ENCODE results near the gene CD3E. TPM values are rescaled to one million over a fixed set of nuclear protein-coding genes. Genes with fewer than 3 reads are reported as not detected.

Gene CD3E
- total and polyA plus RNA-seq, 2 of the 8 experiments (the other 6 are each of a cell fraction or from before 2014, with no cell fraction given) = not detected

GRCh38 chr11:118340449-118340848, 35.9 kb downstream of the CD3E start:
- H3K9ac ChIP-seq (replicated peaks in 1 of 4; ENCODE audit: extremely low read depth in 1 of 4, low read depth in 3 of 4, low read length in 3 of 4) = no peak overlapping the region
- TF ChIP-seq CHD2 (IDR thresholded peaks at IDR 0.05; ENCODE audit: low read length) = no peak
- no peak overlapping the region for H3K56ac ChIP-seq (replicated peaks; ENCODE audit: insufficient read length, low read depth, low read length)
- H2BK5ac ChIP-seq (ENCODE audit: low read depth, low read length) = no peak overlapping the region
- H3K4me2 ChIP-seq (ENCODE audit: insufficient read depth in 1 of 2, low read depth in 2 of 2, low read length in 2 of 2) = no peak overlapping the region
- H3K4me3 ChIP-seq (ENCODE audit: extremely low read depth in 1 of 4, insufficient read depth in 2 of 4, low read depth in 3 of 4, low read length in 4 of 4) = no peak overlapping the region
- POLR2A ChIA-PET (ENCODE audit: partially characterized antibody) = no interaction called here
- no peak overlapping the region for H2AFZ ChIP-seq (ENCODE audit: low read length)
- CTCF ChIA-PET (ENCODE audit: partially characterized antibody) = interaction anchor here (0.6 to 4.9 kb wide), 5 partner anchors 12 to 55 kb away, joined by 3 to 24 read pairs (median 3); no protein-coding TSS in a partner anchor
- H2BK12ac ChIP-seq (ENCODE audit: low read depth, low read length) = no peak overlapping the region
- no peak overlapping the region for H3K27ac ChIP-seq (ENCODE audit: low read depth, low read length)
- no peak overlapping the region for H3K18ac ChIP-seq (ENCODE audit: extremely low read depth, low read length)
- 83% methylated on average over 3 of the region's 3 CpGs; no CpG with 5 or more reads in 1 of the 2 experiments for WGBS, 2 experiments (ENCODE audit: extremely low coverage in 1 of 2, insufficient coverage in 1 of 2, insufficient read length in 1 of 2, insufficient replicate concordance in 2 of 2, low coverage in 1 of 2, low lambda C conversion rate in 2 of 2, missing lambda C conversion rate in 1 of 2)
- H2BK15ac ChIP-seq (ENCODE audit: low read length) = no peak overlapping the region
- no peaks in the 10 kb centered on the region for H3K4me1 ChIP-seq (replicated peaks in 1 of 4; ENCODE audit: control insufficient read depth in 3 of 4, insufficient read depth in 4 of 4, low read length in 3 of 4)
- no peak overlapping the region for H2AK5ac ChIP-seq (ENCODE audit: low read depth, low read length)
- H3K14ac ChIP-seq (ENCODE audit: insufficient read length) = no peak overlapping the region
- no peaks in the 10 kb centered on the region for H3K79me2 ChIP-seq (ENCODE audit: control insufficient read depth in 1 of 2, insufficient read depth in 2 of 2, low read length in 2 of 2)
- no peak overlapping the region for H3K4ac ChIP-seq (replicated peaks; ENCODE audit: insufficient read length, low read depth, low read length)
- H2BK120ac ChIP-seq (replicated peaks; ENCODE audit: low read depth, low read length) = no peak overlapping the region
- FAIRE-seq (no peak), DNase-seq (ENCODE audit: low read depth in 1 of 2, low spot score in 2 of 2) (no peak)
- H3K9me3 ChIP-seq (ENCODE audit: insufficient read depth in 2 of 2, low read depth in 1 of 2, low read length in 1 of 2) = no peaks in the 10 kb centered on the region
- H4K8ac ChIP-seq (ENCODE audit: extremely low read depth, insufficient read depth, low read length) = no peak overlapping the region
- H3K27me3 ChIP-seq (replicated peaks in 1 of 4; ENCODE audit: control insufficient read depth in 3 of 4, extremely low read depth in 1 of 4, insufficient read depth in 3 of 4, low read length in 3 of 4) = no peaks in the 10 kb centered on the region; a peak in 1 of 7 replicates
- H4K91ac ChIP-seq (replicated peaks; ENCODE audit: insufficient read length, low read length) = no peak overlapping the region
- H3K79me1 ChIP-seq (ENCODE audit: low read depth, low read length) = no peaks in the 10 kb centered on the region; the same call in 1 of the 2 replicates
- H3K36me3 ChIP-seq (ENCODE audit: control insufficient read depth in 2 of 4, insufficient read depth in 4 of 4, low read length in 3 of 4) = no peaks in the 10 kb centered on the region
- no peak overlapping the region for H3K23ac ChIP-seq (ENCODE audit: insufficient read length)
- no peak overlapping the region for H4K5ac ChIP-seq (ENCODE audit: insufficient read length, low read depth, low read length)
- no peaks in the 10 kb centered on the region for H3K23me2 ChIP-seq (ENCODE audit: low read depth, low read length)
- no peak overlapping the region for H2BK20ac ChIP-seq (ENCODE audit: low read length)
- no peaks in the 10 kb centered on the region for H4K20me1 ChIP-seq (replicated peaks in 1 of 2; ENCODE audit: control insufficient read depth in 1 of 2, insufficient read depth in 2 of 2, low read length in 2 of 2)

Data from H1 (cell line).